Measurements from ENCODE around the gene CDC14B.
"Not testable (repeated sequence)": the region's sequence is repeated elsewhere in the genome, so short reads cannot be mapped to it uniquely, and the experiment has no call there.

The CDC14B gene

GRCh38 chr9:96505316-96505991, 114.2 kb downstream of the CDC14B start:
- H3K4me3 ChIP-seq = no peak overlapping the region
- DNase-seq (ENCODE audit: low spot score in 2 of 2) = no peak
- no peaks in the 10 kb centered on the region for H3K27me3 ChIP-seq (ENCODE audit: low read depth)
- in situ Hi-C loops (cut with MboI; ENCODE audit: low sequenced_read_pairs) = no loop called here
- H3K36me3 ChIP-seq (replicated peaks) = no peaks in the 10 kb centered on the region; the same call in 1 of the 2 replicates
- H3K9me3 ChIP-seq = no peaks in the 10 kb centered on the region
- no peaks in the 10 kb centered on the region for H3K4me1 ChIP-seq

- no peaks in the 10 kb centered on the region for H3K27me3 ChIP-seq (ENCODE audit: low read depth)
- no peak for DNase-seq (ENCODE audit: low spot score in 2 of 2)
- H3K36me3 ChIP-seq (replicated peaks) = no peaks in the 10 kb centered on the region; the same call in 1 of the 2 replicates
- no peak overlapping the region for H3K4me3 ChIP-seq
- no peaks in the 10 kb centered on the region for H3K9me3 ChIP-seq
- in situ Hi-C loops (cut with MboI; ENCODE audit: low sequenced_read_pairs) = no loop called here
- H3K4me1 ChIP-seq = no peaks in the 10 kb centered on the region
Measured at GRCh38 chr9:96503918-96504317, 115.7 kb downstream of the CDC14B start.

GRCh38 chr9:96503374-96503748, 116.3 kb downstream of the CDC14B start:
- H3K36me3 ChIP-seq (replicated peaks); in situ Hi-C loops (cut with MboI; ENCODE audit: low sequenced_read_pairs): not testable (repeated sequence)

GRCh38 chr9:96502539-96503373, 116.9 kb downstream of the CDC14B start:
- in situ Hi-C loops (cut with MboI; ENCODE audit: low sequenced_read_pairs) = no loop called here
- DNase-seq (ENCODE audit: low spot score in 2 of 2) = no peak
- no peaks in the 10 kb centered on the region for H3K4me1 ChIP-seq

More at GRCh38 chr9:96503374-96503748, 116.3 kb downstream of the CDC14B start:
- H3K4me1 ChIP-seq; DNase-seq (ENCODE audit: low spot score in 2 of 2); H3K27me3 ChIP-seq (ENCODE audit: low read depth); H3K9me3 ChIP-seq; H3K4me3 ChIP-seq: not testable (repeated sequence)

GRCh38 chr9:96501633-96502538, 117.8 kb downstream of the CDC14B start:
- DNase-seq (ENCODE audit: low spot score in 2 of 2) = no peak
- H3K4me1 ChIP-seq = no peaks in the 10 kb centered on the region
- no peak overlapping the region for H3K4me3 ChIP-seq
- in situ Hi-C loops (cut with MboI; ENCODE audit: low sequenced_read_pairs) = no loop called here
- H3K9me3 ChIP-seq = no peaks in the 10 kb centered on the region
- H3K27me3 ChIP-seq (ENCODE audit: low read depth) = no peaks in the 10 kb centered on the region
- H3K36me3 ChIP-seq (replicated peaks) = no peaks in the 10 kb centered on the region

More at GRCh38 chr9:96502539-96503373, 116.9 kb downstream of the CDC14B start:
- H3K9me3 ChIP-seq = no peaks in the 10 kb centered on the region
- no peaks in the 10 kb centered on the region for H3K27me3 ChIP-seq (ENCODE audit: low read depth)
- H3K36me3 ChIP-seq (replicated peaks) = no peaks in the 10 kb centered on the region
- no peak overlapping the region for H3K4me3 ChIP-seq

GRCh38 chr9:96500696-96501632, 118.7 kb downstream of the CDC14B start:
- in situ Hi-C loops (cut with MboI; ENCODE audit: low sequenced_read_pairs) = no loop called here
- no peaks in the 10 kb centered on the region for H3K27me3 ChIP-seq (ENCODE audit: low read depth)
- H3K9me3 ChIP-seq = no peaks in the 10 kb centered on the region
- H3K4me3 ChIP-seq = no peak overlapping the region
- H3K36me3 ChIP-seq (replicated peaks) = no peaks in the 10 kb centered on the region
- H3K4me1 ChIP-seq = no peaks in the 10 kb centered on the region
- DNase-seq (ENCODE audit: low spot score in 2 of 2) = no peak

- no peak for DNase-seq (ENCODE audit: low spot score in 2 of 2)
- H3K4me1 ChIP-seq = no peaks in the 10 kb centered on the region
- no peaks in the 10 kb centered on the region for H3K27me3 ChIP-seq (ENCODE audit: low read depth)
- no peaks in the 10 kb centered on the region for H3K9me3 ChIP-seq
- in situ Hi-C loops (cut with MboI; ENCODE audit: low sequenced_read_pairs) = no loop called here
- H3K36me3 ChIP-seq (replicated peaks) = no peaks in the 10 kb centered on the region
- H3K4me3 ChIP-seq = no peak overlapping the region
Measured at GRCh38 chr9:96499257-96499656, 120.4 kb downstream of the CDC14B start.

- Histone ChIP-seq H3K36me3 (replicated peaks) (no peaks in the 10 kb centered on the region), H3K4me1 (no peaks in the 10 kb centered on the region), H3K27me3 (ENCODE audit: low read depth) (no peaks in the 10 kb centered on the region), H3K4me3 (no peak overlapping the region), H3K9me3 (no peaks in the 10 kb centered on the region)
- in situ Hi-C loops (cut with MboI; ENCODE audit: low sequenced_read_pairs) = no loop called here
- DNase-seq (ENCODE audit: low spot score in 2 of 2) = no peak
Measured at GRCh38 chr9:96498796-96499195, 120.8 kb downstream of the CDC14B start.

GRCh38 chr9:96497117-96497399, 122.6 kb downstream of the CDC14B start:
- in situ Hi-C loops (cut with MboI; ENCODE audit: low sequenced_read_pairs) = no loop called here
- Histone ChIP-seq H3K4me1 (no peaks in the 10 kb centered on the region), H3K27me3 (ENCODE audit: low read depth) (no peaks in the 10 kb centered on the region), H3K4me3 (no peak overlapping the region), H3K9me3 (no peaks in the 10 kb centered on the region), H3K36me3 (replicated peaks) (no peaks in the 10 kb centered on the region)
- no peak for DNase-seq (ENCODE audit: low spot score in 2 of 2)

GRCh38 chr9:96496368-96497116, 123.1 kb downstream of the CDC14B start:
- H3K27me3 ChIP-seq (ENCODE audit: low read depth) = no peaks in the 10 kb centered on the region
- in situ Hi-C loops (cut with MboI; ENCODE audit: low sequenced_read_pairs) = no loop called here
- DNase-seq (ENCODE audit: low spot score in 2 of 2) = no peak

GRCh38 chr9:96495341-96495740, 124.3 kb downstream of the CDC14B start:
- in situ Hi-C loops (cut with MboI; ENCODE audit: low sequenced_read_pairs) = no loop called here
- Histone ChIP-seq H3K4me1 (no peaks in the 10 kb centered on the region), H3K36me3 (replicated peaks) (peaks cover 13% of the 10 kb centered on the region), H3K27me3 (ENCODE audit: low read depth) (no peaks in the 10 kb centered on the region), H3K4me3 (no peak overlapping the region), H3K9me3 (no peaks in the 10 kb centered on the region)
- DNase-seq (ENCODE audit: low spot score in 2 of 2) = no peak

More at GRCh38 chr9:96496368-96497116, 123.1 kb downstream of the CDC14B start:
- no peaks in the 10 kb centered on the region for H3K9me3 ChIP-seq
- H3K4me1 ChIP-seq = no peaks in the 10 kb centered on the region
- H3K36me3 ChIP-seq (replicated peaks) = peaks cover under 1% of the 10 kb centered on the region
- no peak overlapping the region for H3K4me3 ChIP-seq

- Histone ChIP-seq H3K4me1 (no peaks in the 10 kb centered on the region), H3K36me3 (replicated peaks) (peaks cover 23% of the 10 kb centered on the region), H3K4me3 (no peak overlapping the region), H3K27me3 (ENCODE audit: low read depth) (no peaks in the 10 kb centered on the region), H3K9me3 (no peaks in the 10 kb centered on the region)
- DNase-seq (ENCODE audit: low spot score in 2 of 2) = no peak
- in situ Hi-C loops (cut with MboI; ENCODE audit: low sequenced_read_pairs) = no loop called here
Measured at GRCh38 chr9:96494215-96494800, 125.3 kb downstream of the CDC14B start.
